Endometrium (tissue), 2 donors: ENCODE measurements around the gene MAN1A1.

Experiments
- FAIRE-seq: peaks from 2 replicates; lab custom pipeline; 2012; peaks lifted over from hg19 to GRCh38; lab: Jason Lieb, UNC
- donor health status: control.
- donor health status: control.

Gene MAN1A1

GRCh38 chr6:119346450-119346849 lies 3.1 kb downstream of the MAN1A1 start:
- FAIRE-seq = no peak

GRCh38 chr6:119345114-119345513 lies 4.4 kb downstream of the MAN1A1 start:
- no peak for FAIRE-seq

GRCh38 chr6:119344306-119344705 lies 5.3 kb downstream of the MAN1A1 start:
- no peak for FAIRE-seq

- no peak for FAIRE-seq
Measured at GRCh38 chr6:119343573-119344146, 5.9 kb downstream of the MAN1A1 start.

GRCh38 chr6:119343167-119343566 lies 6.4 kb downstream of the MAN1A1 start:
- FAIRE-seq = no peak

- no peak for FAIRE-seq
Measured at GRCh38 chr6:119342430-119342829, 7.1 kb downstream of the MAN1A1 start.

- FAIRE-seq = no peak
Measured at GRCh38 chr6:119340796-119341487, 8.6 kb downstream of the MAN1A1 start.

GRCh38 chr6:119339941-119340456 lies 9.6 kb downstream of the MAN1A1 start:
- FAIRE-seq = no peak

- no peak for FAIRE-seq
Measured at GRCh38 chr6:119337762-119338161, 11.8 kb downstream of the MAN1A1 start.

- no peak for FAIRE-seq
Measured at GRCh38 chr6:119337252-119337651, 12.3 kb downstream of the MAN1A1 start.

GRCh38 chr6:119334535-119335264 lies 14.9 kb downstream of the MAN1A1 start:
- FAIRE-seq = no peak

GRCh38 chr6:119333707-119334295 lies 15.8 kb downstream of the MAN1A1 start:
- FAIRE-seq = no peak

- FAIRE-seq = no peak
Measured at GRCh38 chr6:119333063-119333609, 16.4 kb downstream of the MAN1A1 start.

- no peak for FAIRE-seq
Measured at GRCh38 chr6:119331663-119332286, 17.8 kb downstream of the MAN1A1 start.

- no peak for FAIRE-seq
Measured at GRCh38 chr6:119330520-119331113, 18.9 kb downstream of the MAN1A1 start.

GRCh38 chr6:119329794-119330180 lies 19.8 kb downstream of the MAN1A1 start:
- no peak for FAIRE-seq

- FAIRE-seq = no peak
Measured at GRCh38 chr6:119328892-119329793, 20.4 kb downstream of the MAN1A1 start.

- FAIRE-seq = no peak
Measured at GRCh38 chr6:119328254-119328653, 21.3 kb downstream of the MAN1A1 start.

GRCh38 chr6:119327810-119328209 lies 21.8 kb downstream of the MAN1A1 start:
- FAIRE-seq = no peak

GRCh38 chr6:119326291-119327005 lies 23.1 kb downstream of the MAN1A1 start:
- no peak for FAIRE-seq
